NCI-H2227 (cell line): Measurements from ENCODE around the gene XBP1.
"Not testable (repeated sequence)": the region's sequence is repeated elsewhere in the genome, so short reads cannot be mapped to it uniquely, and the experiment has no call there.

ENCODE experiments used
- DNase-seq: peaks from one replicate; lab custom pipeline; 2025; ENCODE audit not compliant: unreplicated experiment; lab: John Stamatoyannopoulos, UW

The XBP1 gene

DNA sequence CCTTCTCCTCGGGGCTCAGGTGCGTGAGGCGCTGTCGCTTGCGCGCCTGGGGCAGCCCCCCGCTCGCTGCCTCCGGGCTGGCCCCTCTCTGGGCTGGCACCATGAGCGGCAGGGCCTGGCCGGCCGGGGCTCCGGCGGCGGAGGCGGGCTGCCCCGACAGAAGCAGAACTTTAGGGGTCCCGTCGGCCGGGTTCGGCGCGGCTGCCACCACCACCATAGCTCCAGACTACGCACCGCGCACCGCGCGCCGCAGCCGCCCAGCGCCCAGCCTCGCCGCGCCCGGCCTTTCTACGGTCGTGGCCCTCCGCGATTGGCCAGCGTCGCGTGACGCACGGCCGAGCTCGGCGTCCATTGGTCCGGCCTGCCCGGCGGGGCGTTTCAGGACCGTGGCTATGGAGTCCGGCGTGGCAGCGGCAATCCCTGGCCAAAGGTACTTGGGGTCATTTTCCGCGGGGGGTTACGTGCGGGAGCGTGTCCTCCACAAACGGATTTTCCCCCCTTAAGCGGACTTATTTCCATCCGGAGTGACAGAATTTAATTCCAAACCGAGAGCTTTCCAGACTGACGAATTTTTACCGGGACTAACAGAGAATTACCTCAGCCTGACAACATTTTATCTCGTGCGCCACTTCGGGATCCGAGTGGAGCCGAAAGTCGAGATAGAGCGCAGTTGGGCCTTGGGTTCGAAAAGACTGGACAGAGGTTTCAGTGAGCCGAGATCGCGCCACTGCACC, at the start of gene XBP1:
Gene XBP1 (minus strand): TSS at position 262 of the 734 bp plus-strand sequence.
- DNase-seq: peak; percentile 93

DNA sequence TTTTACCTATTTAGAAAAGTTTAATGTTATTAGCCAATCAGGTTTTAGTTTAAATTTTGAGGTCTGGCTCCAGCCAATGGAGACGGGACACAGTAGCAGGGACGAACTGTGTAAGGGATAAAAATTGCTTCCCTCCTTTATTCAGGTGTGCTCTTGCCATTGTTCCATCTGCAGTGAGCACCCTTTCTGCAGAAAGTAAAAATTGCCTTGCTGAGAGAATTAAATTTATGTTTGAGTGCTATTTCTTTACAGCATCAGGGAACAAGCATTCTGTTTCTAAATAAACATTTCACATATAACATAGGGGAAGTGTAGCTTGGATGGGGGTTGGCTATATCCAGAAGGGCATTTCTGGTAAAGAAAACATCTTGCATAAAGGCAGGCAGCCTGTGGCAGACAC, 46.6 kb upstream of the XBP1 start:
- no peak for DNase-seq

DNA sequence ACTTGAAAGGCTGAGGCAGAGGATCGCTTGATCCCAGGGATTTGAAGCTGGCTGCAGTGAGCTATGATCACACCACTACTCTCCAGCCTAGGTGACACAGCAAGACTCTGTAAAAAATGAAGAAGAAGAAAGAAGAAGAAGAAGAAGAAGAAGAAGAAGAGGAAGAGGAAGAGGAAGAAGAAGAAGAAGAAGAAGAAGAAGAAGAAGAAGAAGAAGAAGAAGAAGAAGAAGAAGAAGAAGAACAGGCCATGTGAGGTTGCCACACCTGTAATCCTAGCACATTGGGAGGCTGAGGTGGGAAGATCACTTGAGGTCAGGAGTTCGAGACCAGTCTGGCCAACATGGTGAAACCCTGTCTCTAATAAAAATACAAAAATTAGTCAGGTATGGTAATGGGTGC, 43.9 kb upstream of the XBP1 start:
- not testable (repeated sequence) for DNase-seq

DNA sequence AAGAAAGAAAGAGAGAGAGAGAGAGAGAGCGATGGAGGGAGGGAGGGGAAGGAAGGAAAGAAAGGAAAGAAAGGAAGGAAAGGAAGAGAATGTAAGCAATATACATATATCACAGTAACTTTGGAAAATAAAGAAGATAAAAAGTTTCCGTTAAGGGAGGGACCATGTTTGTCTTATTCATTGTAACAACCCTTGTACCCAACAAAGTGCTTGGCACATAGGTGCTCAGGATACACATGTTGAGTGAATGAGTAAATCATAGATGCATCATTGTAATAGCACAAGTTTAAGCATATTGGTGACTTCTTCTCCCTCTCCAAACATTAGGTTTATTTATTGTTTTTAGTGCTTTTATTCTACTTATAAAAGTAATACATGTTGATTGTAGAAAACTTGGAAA, 43.3 kb upstream of the XBP1 start:
- DNase-seq: no peak

DNA sequence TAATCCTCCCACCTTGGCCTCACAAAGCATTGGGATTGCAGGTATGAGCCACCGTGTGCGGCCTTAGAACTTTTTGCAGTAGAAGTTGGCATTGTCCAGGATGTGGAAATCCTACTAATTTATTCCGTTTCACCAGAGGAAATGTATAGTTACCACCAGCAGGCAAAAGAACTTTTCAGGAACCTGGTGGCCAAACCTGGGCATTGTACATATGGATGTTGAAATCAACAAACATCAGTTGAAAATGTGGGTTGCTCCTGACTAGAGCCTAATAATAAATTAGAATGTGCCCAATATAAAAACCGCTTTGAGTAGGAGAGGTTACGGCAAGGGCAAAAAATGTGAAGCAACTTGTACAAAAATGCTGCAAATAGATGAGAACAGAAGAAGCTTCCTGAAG, 40.7 kb upstream of the XBP1 start:
- DNase-seq: no peak

DNA sequence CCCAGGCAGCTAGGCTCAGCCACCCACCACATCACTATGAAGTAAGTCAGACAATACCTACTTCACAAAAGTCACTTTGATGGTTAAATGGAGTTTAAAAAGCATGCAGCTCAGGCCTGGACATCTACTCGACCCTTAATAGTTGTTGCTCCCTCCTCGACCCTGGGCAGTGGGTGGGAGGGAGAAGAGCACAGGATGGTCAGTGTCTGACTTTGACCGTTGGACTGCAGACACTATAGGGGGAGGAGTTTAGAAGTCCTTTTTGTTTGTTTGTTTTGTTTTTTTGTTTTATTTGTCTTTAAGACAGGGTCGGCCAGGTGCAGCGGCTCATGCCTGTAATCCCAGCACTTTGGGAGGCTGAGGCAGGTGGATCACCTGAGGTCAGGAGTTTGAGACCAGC, 38.6 kb upstream of the XBP1 start:
- DNase-seq: no peak

DNA sequence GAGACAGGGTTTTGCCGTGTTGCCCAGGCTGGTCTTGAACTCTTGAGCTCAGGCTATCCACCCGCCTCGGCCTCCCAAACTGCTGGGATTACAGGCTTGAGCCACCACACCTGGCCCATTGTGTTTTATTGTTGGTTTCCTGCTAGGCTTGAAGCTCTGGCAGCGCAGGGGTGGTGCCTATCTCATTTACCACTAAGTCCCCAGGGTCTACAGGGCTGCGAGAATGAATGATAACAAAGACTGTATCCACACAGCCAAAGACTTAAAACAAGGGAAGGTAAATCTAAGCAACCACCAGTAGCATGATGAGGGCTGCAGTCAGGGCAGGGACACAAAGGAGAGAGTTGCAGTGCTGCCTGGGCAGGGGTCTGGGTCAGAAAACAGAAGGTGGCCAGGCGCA, 37.3 kb upstream of the XBP1 start:
- no peak for DNase-seq

DNA sequence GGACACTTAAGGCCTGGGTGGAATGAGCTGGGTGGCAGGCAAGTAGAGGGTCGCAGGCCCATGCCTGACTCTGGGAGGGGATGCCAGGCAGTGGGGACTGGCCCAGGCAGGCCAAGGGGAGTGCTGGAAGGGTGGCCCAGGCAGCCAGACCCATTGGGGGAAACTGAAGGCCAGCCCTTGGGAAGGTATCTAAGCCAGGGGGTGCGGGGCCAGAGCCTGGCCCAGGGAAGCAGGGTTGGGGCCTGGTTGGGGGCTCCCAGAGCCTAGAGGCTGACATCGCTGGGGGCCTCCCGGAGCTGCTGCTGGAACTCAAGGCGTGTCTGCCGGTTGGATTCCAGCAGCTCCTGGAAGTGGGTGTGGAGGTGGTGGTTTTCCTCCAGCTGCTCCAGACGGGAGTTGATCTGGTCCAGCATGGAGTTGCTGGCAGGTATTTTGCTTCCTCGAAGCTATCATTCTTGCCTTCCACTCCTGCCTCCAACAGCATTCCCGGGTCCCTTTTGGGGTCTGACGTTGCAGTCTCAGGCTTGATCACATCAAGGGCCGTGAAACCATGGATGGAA, 35.3 kb upstream of the XBP1 start:
- no peak for DNase-seq

DNA sequence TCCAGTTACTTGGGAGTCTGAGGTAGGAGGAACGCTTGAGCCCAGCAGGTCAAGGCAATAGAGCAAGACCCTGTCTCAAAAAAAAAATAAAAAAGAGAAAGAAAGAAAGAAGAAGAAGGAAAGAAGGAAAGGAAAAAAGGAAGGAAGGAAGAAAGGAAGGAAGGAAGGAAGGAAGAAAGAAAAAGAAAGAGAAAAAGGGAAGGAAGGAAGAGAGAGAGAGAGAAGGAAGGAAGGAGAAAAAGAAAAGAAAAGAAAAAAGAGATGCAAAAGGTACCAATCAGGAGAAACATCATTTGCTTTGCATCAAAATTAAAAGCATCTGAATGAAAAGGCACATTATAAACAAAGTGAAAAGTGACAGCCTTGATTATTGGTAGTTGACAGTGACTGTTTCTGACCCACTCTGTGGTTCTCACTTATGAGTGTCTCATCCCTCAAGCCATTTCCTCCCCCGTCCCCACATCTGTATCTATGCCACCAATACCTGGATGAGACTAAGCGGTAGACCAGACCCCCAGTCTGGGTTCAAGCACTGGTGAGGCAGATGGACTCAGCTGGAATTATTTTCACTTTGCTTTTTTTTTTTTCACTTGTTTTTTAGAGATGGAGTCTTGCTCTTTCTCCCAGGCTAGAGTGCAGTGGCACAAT, 33.0 kb upstream of the XBP1 start:
- no peak for DNase-seq

DNA sequence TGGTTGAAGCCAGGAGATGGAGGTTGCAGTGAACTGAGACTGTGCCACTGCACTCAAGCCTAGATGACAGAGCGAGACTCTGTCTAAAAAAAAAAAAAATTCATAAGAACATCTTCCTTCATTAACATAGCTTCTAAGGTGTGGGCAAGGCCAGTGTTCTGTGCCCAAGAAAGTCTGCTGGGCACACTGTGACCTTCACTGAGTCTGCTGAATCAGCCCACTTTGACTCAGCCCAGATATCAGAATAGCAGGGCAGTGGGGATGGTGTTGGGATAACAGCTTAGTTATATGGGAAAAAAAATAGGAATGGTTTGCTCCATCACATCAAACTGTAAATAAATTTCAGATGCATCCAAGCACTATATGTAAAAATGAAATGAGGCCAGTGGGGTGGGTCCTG, 32.4 kb upstream of the XBP1 start:
- no peak for DNase-seq

DNA sequence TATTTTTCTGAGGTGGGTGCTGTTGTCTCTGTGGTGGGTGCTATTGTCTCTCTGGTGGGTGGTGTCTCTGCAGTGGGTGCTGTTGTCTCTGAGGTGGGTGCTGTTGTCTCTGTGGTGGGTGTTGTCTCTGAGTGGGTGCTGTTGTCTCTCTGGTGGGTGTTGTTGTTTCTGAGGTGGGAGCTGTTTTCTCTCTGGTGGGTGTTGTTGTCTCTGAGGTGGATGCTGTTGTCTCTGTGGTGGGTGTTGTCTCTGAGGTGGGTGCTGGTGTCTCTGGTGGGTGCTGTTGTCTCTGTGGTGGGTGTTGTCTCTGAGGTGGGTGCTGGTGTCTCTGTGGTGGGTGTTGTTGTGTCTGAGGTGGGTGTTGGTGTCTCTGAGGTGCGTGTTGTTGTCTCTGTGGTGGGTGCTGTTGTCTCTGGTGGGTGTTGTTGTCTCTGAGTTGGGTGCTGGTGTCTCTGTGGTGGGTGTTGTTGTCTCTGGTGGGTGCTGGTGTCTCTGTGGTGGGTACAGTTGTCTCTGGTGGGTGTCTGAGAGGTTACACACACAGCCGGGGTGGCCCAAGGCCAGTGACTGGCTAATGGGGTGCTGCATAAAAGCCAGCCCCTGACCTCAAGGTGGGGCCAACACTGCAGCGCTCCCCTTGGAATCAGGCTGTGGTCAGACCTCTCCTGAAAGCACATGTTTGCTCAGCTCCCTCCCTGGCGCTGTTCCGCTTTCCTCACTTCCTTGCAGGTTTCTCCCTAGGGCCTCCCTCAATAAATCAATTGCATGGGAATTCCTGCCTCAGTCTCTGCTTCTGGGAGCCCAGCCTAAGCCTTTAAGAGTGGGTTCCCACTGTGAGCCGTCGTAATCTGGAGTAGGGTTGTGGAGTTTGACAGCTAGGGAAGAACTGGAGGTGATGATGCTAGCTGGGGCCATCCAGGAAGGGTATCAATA, 31.0 kb upstream of the XBP1 start:
- no peak for DNase-seq

DNA sequence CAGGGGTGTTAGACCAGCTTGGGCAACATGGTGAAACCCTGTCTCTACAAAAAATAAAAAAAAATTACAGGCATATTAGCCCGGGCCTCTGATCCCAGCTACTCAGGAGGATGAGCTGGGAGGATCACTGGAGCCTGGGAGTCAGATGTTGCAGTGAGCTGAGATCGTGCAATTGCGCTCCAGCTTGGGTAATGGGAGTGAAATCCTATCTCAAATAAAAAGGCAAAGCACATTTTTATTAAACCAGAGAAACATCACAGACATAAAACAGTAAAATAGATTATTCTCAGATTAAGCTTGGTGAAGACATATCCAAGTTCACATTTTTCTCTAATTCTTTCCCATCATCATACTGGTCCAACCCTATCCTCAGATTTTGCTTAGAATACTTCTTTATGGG, 30.1 kb upstream of the XBP1 start:
- no peak for DNase-seq

DNA sequence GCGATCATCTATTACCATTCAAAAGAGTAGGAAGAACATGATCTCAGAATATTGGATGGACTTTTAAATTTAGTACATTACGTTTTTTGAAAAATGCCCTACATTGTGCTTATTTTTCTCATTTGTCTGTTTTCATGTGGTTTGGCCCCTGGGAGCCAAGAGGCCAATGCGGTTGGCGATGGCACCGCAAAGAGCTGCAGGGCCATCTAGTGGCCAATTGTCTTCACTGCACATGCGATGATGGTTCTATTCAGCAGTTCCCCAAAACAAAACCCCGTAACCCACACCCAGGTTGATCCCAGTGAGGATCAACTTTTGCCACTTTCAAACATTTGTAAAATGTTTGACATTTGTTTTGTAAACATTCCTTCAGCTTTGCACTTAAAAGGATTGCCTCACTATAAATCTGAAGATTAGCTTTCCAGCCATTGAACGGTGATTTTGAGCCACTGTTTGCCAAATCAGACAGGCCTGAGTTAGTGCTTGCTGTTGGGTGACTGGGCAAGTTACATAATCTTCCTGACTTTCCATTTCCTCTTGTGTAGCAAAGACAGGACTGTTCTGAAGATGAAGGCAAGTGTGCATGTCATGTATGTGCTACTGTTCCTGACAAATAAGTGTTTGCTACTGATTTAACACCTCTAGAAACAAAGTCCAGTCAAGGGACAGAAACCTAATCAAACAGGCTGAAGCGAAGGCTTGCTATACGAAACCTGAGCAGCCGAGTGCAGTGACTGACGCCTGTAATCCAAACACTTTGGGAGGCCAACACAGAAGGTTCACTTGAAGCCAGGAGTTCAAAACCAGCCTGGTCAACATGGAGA, 29.2 kb upstream of the XBP1 start:
- peak; percentile 75 for DNase-seq

DNA sequence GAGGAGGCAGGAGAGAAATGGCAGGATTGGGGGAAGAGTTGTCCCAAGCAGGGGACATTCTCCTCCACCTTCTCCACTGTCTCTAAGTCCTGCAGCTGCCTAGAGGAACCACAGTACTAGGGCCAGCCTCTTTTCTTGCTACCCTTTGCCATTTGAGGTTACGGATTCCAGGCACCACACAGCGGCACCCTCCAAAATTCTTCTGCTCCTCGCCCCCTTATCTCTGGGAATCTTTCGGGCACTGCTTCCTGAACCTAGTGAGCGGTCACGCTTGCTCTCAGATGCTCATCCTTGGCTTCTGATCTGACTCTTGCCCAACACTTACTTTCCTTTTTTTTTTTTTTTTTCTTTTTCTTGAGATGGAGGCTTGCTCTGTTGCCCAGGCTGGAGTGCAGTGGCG, 26.6 kb upstream of the XBP1 start:
- DNase-seq: no peak

DNA sequence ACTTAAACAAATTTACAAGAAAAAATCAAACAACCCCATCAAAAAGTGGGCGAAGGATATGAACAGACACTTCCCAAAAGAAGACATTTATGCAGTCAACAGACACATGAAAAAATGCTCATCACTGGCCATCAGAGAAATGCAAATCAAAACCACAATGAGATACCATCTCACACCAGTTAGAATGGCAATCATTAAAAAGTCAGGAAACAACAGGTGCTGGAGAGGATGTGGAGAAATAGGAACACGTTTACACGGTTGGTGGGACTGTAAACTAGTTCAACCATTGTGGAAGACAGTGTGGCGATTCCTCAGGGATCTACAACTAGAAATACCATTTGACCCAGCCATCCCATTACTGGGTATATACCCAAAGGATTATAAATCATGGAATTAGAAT, 26.1 kb upstream of the XBP1 start:
- not testable (repeated sequence) for DNase-seq

DNA sequence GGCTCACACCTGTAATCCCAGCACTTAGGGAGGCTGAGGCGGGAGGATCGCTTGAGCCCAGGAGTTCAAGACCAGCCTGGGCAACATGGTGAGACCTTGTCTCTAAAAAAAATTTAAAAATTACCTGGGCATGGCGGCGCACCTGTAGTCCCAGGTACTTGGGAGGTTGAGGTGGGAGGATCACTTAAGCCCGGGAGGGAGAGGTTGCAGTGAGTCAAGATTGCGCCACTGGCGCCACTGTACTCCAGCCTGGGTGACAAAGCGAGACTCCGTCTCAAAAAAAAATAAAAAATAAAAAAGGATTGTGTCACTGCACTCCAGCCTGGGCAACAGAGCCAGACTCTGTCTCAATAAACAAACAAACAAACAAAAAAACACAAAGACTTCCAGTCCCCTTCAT, 24.1 kb upstream of the XBP1 start:
- DNase-seq: not testable (repeated sequence)

DNA sequence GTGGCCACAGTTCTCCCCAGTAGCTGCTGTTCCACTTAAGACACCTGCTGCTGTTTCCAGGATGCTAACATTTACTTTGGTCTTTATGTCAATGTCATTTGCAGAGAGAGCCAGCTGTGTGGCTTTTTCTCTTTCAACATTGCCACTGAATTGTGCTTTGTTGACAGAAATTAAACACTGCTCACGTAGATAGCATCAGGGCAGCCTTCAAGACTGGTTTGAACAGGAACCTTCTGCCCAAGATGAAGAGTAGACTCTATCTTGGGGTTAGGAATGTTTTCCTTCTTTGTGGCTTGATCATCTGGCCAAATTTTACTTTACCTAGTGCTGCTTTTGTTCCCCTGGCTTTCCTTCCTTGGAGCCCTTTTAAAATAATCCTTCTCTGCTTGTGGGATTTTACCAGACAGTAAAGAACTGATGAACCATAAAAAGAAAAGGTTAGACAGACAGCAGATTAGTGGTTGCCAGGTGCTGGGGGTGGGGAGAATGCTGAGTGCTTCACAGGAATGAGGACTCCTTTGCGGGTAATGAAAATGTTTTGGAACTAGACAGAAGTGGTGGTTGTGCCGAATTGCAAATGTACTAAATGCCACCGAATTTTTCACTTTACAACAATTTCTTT, 22.7 kb upstream of the XBP1 start:
- peak; percentile 34 for DNase-seq

DNA sequence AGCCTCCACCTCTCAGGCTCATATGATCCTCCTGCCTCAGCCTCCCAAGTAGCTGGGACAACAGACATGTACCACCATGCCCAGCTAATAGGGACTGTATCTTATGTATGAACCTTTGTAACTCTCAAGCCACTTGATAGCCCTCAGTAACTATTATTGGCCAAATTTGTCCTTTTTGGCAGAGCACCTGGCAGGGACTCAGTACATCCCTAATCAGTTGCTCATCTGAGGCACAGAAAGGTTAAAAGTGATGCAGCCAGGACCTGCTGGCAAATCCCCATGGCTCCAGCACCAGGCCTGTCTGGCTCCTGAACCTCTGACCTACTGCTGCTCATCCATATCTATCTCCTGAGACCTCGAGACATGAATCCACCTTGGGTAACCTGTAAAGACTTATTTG, 21.1 kb upstream of the XBP1 start:
- DNase-seq: no peak

DNA sequence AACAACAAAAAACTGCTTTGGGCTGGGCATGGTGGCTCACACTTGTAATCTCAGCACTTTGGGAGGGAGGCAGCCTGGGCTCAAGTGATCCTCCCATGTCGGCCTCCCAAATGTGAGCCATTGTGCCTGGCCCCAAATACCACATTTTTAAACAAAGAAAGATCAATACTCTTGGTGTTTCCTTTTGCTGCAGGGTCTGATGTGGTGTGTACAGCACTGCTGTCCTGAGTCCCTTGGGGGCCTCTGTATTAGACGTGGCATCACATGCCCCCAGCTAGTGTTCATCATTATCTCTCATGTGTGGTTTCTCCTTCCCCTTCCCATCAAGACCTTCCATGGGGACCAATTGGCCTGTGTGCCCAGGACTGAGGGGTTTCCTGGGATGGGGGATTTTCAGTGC, 20.5 kb upstream of the XBP1 start:
- no peak for DNase-seq
